ENCODE data around the gene ANKRD42.
A peak's percentile ranks its signal among the peaks of the same experiment; 100 is the strongest.
"Not testable (repeated sequence)": the region's sequence is repeated elsewhere in the genome, so short reads cannot be mapped to it uniquely, and the experiment has no call there.

ANKRD42 gene

GRCh38 chr11:83241291-83241946 is 47.9 kb downstream of the ANKRD42 start:
- DNase-seq (ENCODE audit: low read depth in 3 of 3) = no peak

- no peak for DNase-seq (ENCODE audit: low read depth in 3 of 3)
Measured at GRCh38 chr11:83249445-83249844, 55.9 kb downstream of the ANKRD42 start.

- no peak for DNase-seq (ENCODE audit: low read depth in 3 of 3)
Measured at GRCh38 chr11:83249972-83250593, 56.6 kb downstream of the ANKRD42 start.

GRCh38 chr11:83252266-83252665 is 58.8 kb downstream of the ANKRD42 start:
- DNase-seq (ENCODE audit: low read depth in 3 of 3) = no peak

GRCh38 chr11:83252941-83253340 is 59.4 kb downstream of the ANKRD42 start:
- DNase-seq (ENCODE audit: low read depth in 3 of 3) = no peak

GRCh38 chr11:83255366-83255765 is 61.9 kb downstream of the ANKRD42 start:
- no peak for DNase-seq (ENCODE audit: low read depth in 3 of 3)

GRCh38 chr11:83256602-83257340 is 63.3 kb downstream of the ANKRD42 start:
- no peak for DNase-seq (ENCODE audit: low read depth in 3 of 3)

GRCh38 chr11:83257761-83258168 is 64.3 kb downstream of the ANKRD42 start:
- no peak for DNase-seq (ENCODE audit: low read depth in 3 of 3)

- no peak for DNase-seq (ENCODE audit: low read depth in 3 of 3)
Measured at GRCh38 chr11:83259559-83259958, 66.0 kb downstream of the ANKRD42 start.

GRCh38 chr11:83265331-83265730 is 71.8 kb downstream of the ANKRD42 start:
- no peak for DNase-seq (ENCODE audit: low read depth in 3 of 3)

GRCh38 chr11:83269080-83269479 is 75.6 kb downstream of the ANKRD42 start:
- not testable (repeated sequence) for DNase-seq (ENCODE audit: low read depth in 3 of 3)

GRCh38 chr11:83271734-83272133 is 78.2 kb downstream of the ANKRD42 start:
- DNase-seq (ENCODE audit: low read depth in 3 of 3) = not testable (repeated sequence)

GRCh38 chr11:83272627-83273026 is 79.1 kb downstream of the ANKRD42 start:
- DNase-seq (ENCODE audit: low read depth in 3 of 3) = no peak

- no peak for DNase-seq (ENCODE audit: low read depth in 3 of 3)
Measured at GRCh38 chr11:83275888-83276641, 82.6 kb downstream of the ANKRD42 start.

- DNase-seq (ENCODE audit: low read depth in 3 of 3) = no peak
Measured at GRCh38 chr11:83278351-83278750, 84.8 kb downstream of the ANKRD42 start.

- DNase-seq (ENCODE audit: low read depth in 3 of 3) = no peak
Measured at GRCh38 chr11:83280256-83280655, 86.7 kb downstream of the ANKRD42 start.

GRCh38 chr11:83282084-83282716 is 88.7 kb downstream of the ANKRD42 start:
- DNase-seq (ENCODE audit: low read depth in 3 of 3) = no peak

GRCh38 chr11:83284501-83285150 is 91.1 kb downstream of the ANKRD42 start:
- no peak for DNase-seq (ENCODE audit: low read depth in 3 of 3)

- DNase-seq (ENCODE audit: low read depth in 3 of 3) = no peak
Measured at GRCh38 chr11:83285151-83285770, 91.7 kb downstream of the ANKRD42 start.

- DNase-seq (ENCODE audit: low read depth in 3 of 3) = peak; percentile 86 to 92 (median 91)
Measured at GRCh38 chr11:83285771-83286528, 92.4 kb downstream of the ANKRD42 start, which contains the start of gene CCDC90B. Gene CCDC90B, minus strand, starts transcription at chr11:83286367. Its CDS starts 395 bp downstream, at chr11:83285972.

Measured in stimulated activated CD4-positive, alpha-beta T cell treated with anti-CD3 and anti-CD28 coated beads, TNF-alpha, amount 100 ng/mL, for 24 hours (primary cell).